CD4-positive, alpha-beta memory T cell (primary cell): ENCODE measurements around the gene ZCCHC3. TPM values are rescaled to one million over a fixed set of nuclear protein-coding genes. Genes with fewer than 3 reads are reported as not detected.

ENCODE experiments used
- CTCF ChIA-PET: fragments of 350-600 bp; sonication (Branson Sonifier 250); formaldehyde crosslinking; loops from one replicate; lab custom pipeline; 2021; ENCODE audit warnings: inconsistent platforms; ENCODE audit not compliant: partially characterized antibody; lab: Charles Lee
- POLR2A ChIA-PET: fragments of 350-600 bp; sonication (Branson Sonifier 250); formaldehyde crosslinking; loops from one replicate; lab custom pipeline; 2021; ENCODE audit not compliant: partially characterized antibody; lab: Charles Lee
- DNase-seq, 5 donors: peaks; one replicate each; pipeline versions ENCODE4 v3.0.0 to v3.0.0-alpha.2; 2020 to 2022; ENCODE audit warnings: mixed read lengths in 1 of 5
- H3K27ac ChIP-seq: one replicate; pipeline ENCODE4 v1.7.0; 2013; ENCODE audit warnings: low read depth, low read length
- H3K27me3 ChIP-seq: 2 replicates; pipeline ENCODE4 v1.7.0; 2013; ENCODE audit warnings: mild to moderate bottlenecking, low read length, moderate library complexity; ENCODE audit not compliant: insufficient read depth
- H3K36me3 ChIP-seq: 2 replicates; pipeline ENCODE4 v1.7.0; 2013; ENCODE audit warnings: mild to moderate bottlenecking, low read length, moderate library complexity; ENCODE audit not compliant: insufficient read depth
- H3K4me1 ChIP-seq: 2 replicates; pipeline ENCODE4 v1.7.0; 2013; ENCODE audit warnings: mild to moderate bottlenecking, low read length, moderate library complexity; ENCODE audit not compliant: insufficient read depth
- H3K4me3 ChIP-seq, 2 donors: one replicate each; pipeline ENCODE4 v1.7.0; 2013; ENCODE audit warnings: low read length in 2 of 2, mild to moderate bottlenecking in 1 of 2
- H3K9me3 ChIP-seq, 2 donors: one replicate each; pipeline ENCODE4 v1.7.0; 2013; ENCODE audit warnings: low read length in 2 of 2, control low read depth in 1 of 2; ENCODE audit not compliant: control insufficient read depth in 1 of 2
- H3K27ac Mint-ChIP-seq, 7 donors: one replicate each; pipeline ENCODE4 v1.8.0; 2020 to 2021; ENCODE audit warnings: mixed read lengths in 7 of 7, mild to moderate bottlenecking in 6 of 7, inconsistent platforms in 3 of 7, moderate library complexity in 3 of 7
- H3K27me3 Mint-ChIP-seq, 2 donors: one replicate each; pipeline ENCODE4 v1.8.0; 2020 to 2021; ENCODE audit warnings: mixed read lengths in 2 of 2
- H3K36me3 Mint-ChIP-seq, 2 donors: one replicate each; pipeline ENCODE4 v1.8.0; 2020 to 2021; ENCODE audit warnings: mixed read lengths in 2 of 2, inconsistent platforms in 1 of 2, mild to moderate bottlenecking in 1 of 2
- H3K4me1 Mint-ChIP-seq, 4 donors: one replicate each; pipeline ENCODE4 v1.8.0; 2020 to 2021; ENCODE audit warnings: mixed read lengths in 4 of 4, mild to moderate bottlenecking in 1 of 4
- H3K4me3 Mint-ChIP-seq, 8 donors: one replicate each; pipeline ENCODE4 v1.8.0; 2020 to 2021; ENCODE audit warnings: mixed read lengths in 8 of 8, mild to moderate bottlenecking in 7 of 8, moderate library complexity in 6 of 8, inconsistent platforms in 3 of 8
- H3K9me3 Mint-ChIP-seq, 8 donors: one replicate each; pipeline ENCODE4 v1.8.0; 2020 to 2021; ENCODE audit warnings: mixed read lengths in 8 of 8, mild to moderate bottlenecking in 5 of 8, inconsistent platforms in 3 of 8, moderate library complexity in 1 of 8
- intact Hi-C: fragments of 100-400 bp; cut with micrococcal nuclease; formaldehyde crosslinking; loops from one replicate; pipeline ENCODE4 v1.15.1; 2023
- polyA plus RNA-seq, 2 donors: library from polyadenylated mRNA; unstranded; fragments of 300-500 nt; fragmentation: Illumina TruSeq; gene quantifications; one replicate each; pipeline ENCODE4 v1.2.3, GENCODE V29; 2021
- total RNA-seq, 2 experiments: library from RNA; stranded (reverse); gene quantifications; one replicate each; pipeline ENCODE4 v1.2.3, GENCODE V29; 2021

The ZCCHC3 gene
- total and polyA plus RNA-seq, 4 experiments from 2014 or later, result 5.8 to 29.8 (median 20.1) TPM

DNA sequence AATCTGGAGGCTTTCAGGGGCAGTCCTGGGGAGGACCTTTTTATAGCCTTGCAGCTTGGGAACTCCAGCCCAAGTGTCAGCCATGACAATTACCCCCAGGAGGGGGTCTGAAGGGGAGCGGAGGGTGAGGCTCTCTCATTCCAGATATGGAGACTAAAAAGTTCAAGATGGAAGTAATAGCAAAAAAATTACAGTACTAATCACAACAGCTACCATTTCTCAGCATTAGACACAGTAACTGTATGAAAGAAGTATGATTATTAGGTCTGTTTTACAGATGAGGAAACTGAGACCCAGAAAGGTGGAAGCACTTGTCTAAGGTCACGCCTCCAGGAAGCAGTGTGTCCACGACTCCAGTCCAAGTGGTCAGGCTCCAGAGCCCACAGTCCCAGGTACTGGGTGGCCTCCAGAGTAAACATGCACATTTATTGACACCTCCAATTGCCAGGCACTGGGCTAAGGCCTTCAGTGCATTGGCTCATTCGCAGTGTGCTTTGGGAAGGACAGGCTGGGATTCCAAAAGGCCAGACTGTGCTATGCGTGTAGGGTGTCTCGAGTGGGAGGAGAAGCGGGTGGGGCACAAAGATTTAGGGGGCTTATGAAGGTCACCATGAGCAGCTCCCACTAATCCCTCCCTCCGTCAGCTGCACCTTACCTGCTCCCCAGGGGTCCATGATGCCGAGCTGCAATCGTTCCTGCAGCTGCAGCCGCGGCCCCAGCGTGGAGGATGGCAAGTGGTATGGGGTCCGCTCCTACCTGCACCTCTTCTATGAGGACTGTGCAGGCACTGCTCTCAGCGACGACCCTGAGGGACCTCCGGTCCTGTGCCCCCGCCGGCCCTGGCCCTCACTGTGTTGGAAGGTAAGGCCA, 51.8 kb downstream of the ZCCHC3 start:
- H3K4me1 ChIP-seq, result peaks cover 16% of the 10 kb centered on the region
- H3K9me3 ChIP-seq, result no peaks in the 10 kb centered on the region
- H3K27me3 ChIP-seq, result no peaks in the 10 kb centered on the region
- peaks cover 0 to 3% (median 0%) of the 10 kb centered on the region in 8 donors for H3K9me3 Mint-ChIP-seq
- H3K27ac Mint-ChIP-seq, result no peak overlapping the region
- CTCF ChIA-PET, result interaction anchor here (1.1 to 1.2 kb wide), 2 partner anchors 13 to 18 kb away, joined by 3 read pairs; no protein-coding TSS in a partner anchor
- H3K4me3 Mint-ChIP-seq, result no peak overlapping the region
- H3K27ac ChIP-seq, result no peak overlapping the region
- H3K4me1 Mint-ChIP-seq, result peaks cover 10 to 16% (median 13%) of the 10 kb centered on the region in 4 donors
- H3K36me3 ChIP-seq, result no peaks in the 10 kb centered on the region
- intact Hi-C loops, result no loop called here
- H3K36me3 Mint-ChIP-seq, result peaks cover 0 to 3% of the 10 kb centered on the region in 2 donors
- no peak overlapping the region for H3K4me3 ChIP-seq
- POLR2A ChIA-PET, result interaction anchor here (0.7 to 1.0 kb wide), 2 partner anchors 18 to 146 kb away, joined by 3 to 5 read pairs; no protein-coding TSS in a partner anchor
- no peak for DNase-seq
- H3K27me3 Mint-ChIP-seq, result no peaks in the 10 kb centered on the region

Other genes starting within 250 kb of the ZCCHC3 start
- not detected for gene DEFB125, start 209.9 kb upstream of the ZCCHC3 start, total RNA-seq
- not detected for gene DEFB125, start 209.9 kb upstream of the ZCCHC3 start, polyA plus RNA-seq
- not detected for gene DEFB126, start 155.0 kb upstream of the ZCCHC3 start, total RNA-seq
- not detected for gene DEFB126, start 155.0 kb upstream of the ZCCHC3 start, polyA plus RNA-seq
- gene DEFB127, start 140.1 kb upstream of the ZCCHC3 start, total RNA-seq, result not detected
- not detected for gene DEFB127, start 140.1 kb upstream of the ZCCHC3 start, polyA plus RNA-seq
- not detected for gene DEFB128, start 107.9 kb upstream of the ZCCHC3 start, total RNA-seq
- gene DEFB128, start 107.9 kb upstream of the ZCCHC3 start, polyA plus RNA-seq, result not detected
- not detected for gene DEFB129, start 70.3 kb upstream of the ZCCHC3 start, total RNA-seq
- gene DEFB129, start 70.3 kb upstream of the ZCCHC3 start, polyA plus RNA-seq, result not detected
- gene DEFB132, start 39.8 kb upstream of the ZCCHC3 start, total RNA-seq, result not detected
- not detected for gene DEFB132, start 39.8 kb upstream of the ZCCHC3 start, polyA plus RNA-seq
- gene C20orf96, start 6.8 kb upstream of the ZCCHC3 start, total RNA-seq, result 1 to 10 TPM; 1.8 to 2.5 TPM
- under 1 TPM; 0.25 to 0.39 TPM for gene C20orf96, start 6.8 kb upstream of the ZCCHC3 start, polyA plus RNA-seq
- 1 to 10 TPM; 4.7 to 5.0 TPM for gene SOX12, start 28.0 kb downstream of the ZCCHC3 start, total RNA-seq
- under 1 TPM; 0.08 to 0.69 TPM for gene SOX12, start 28.0 kb downstream of the ZCCHC3 start, polyA plus RNA-seq
- 1 to 10 TPM in 1 of 2 experiments, under 1 TPM in 1; 0.52 to 1.1 TPM for gene NRSN2, start 49.5 kb downstream of the ZCCHC3 start, total RNA-seq
- 1 to 10 TPM in 1 of 2 donors, not detected in 1; 1.3 TPM for gene NRSN2, start 49.5 kb downstream of the ZCCHC3 start, polyA plus RNA-seq
- 1 to 10 TPM; 7.2 to 8.1 TPM for gene TRIB3, start 83.2 kb downstream of the ZCCHC3 start, total RNA-seq
- 10 to 100 TPM in 1 of 2 donors, 1 to 10 TPM in 1; 8.7 to 12.4 TPM for gene TRIB3, start 83.2 kb downstream of the ZCCHC3 start, polyA plus RNA-seq
- 100 to 1,000 TPM; 109 to 118 TPM for gene RBCK1, start 110.7 kb downstream of the ZCCHC3 start, total RNA-seq
- 10 to 100 TPM; 75.2 to 84.4 TPM for gene RBCK1, start 110.7 kb downstream of the ZCCHC3 start, polyA plus RNA-seq
- gene TBC1D20, start 165.0 kb downstream of the ZCCHC3 start, total RNA-seq, result 10 to 100 TPM; 42.1 to 42.9 TPM
- 10 to 100 TPM; 19.3 to 22.8 TPM for gene TBC1D20, start 165.0 kb downstream of the ZCCHC3 start, polyA plus RNA-seq
- gene CSNK2A1, start 246.2 kb downstream of the ZCCHC3 start, total RNA-seq, result 10 to 100 TPM; 81.6 to 87.8 TPM
- 10 to 100 TPM; 45.2 to 48.2 TPM for gene CSNK2A1, start 246.2 kb downstream of the ZCCHC3 start, polyA plus RNA-seq